Measurements from ENCODE around the gene SLC14A1. TPM values are rescaled to one million over a fixed set of nuclear protein-coding genes. Genes with fewer than 3 reads are reported as not detected.

Gene SLC14A1
- total and polyA plus RNA-seq, 2 experiments from 2014 or later = 0.21 to 0.53 TPM

DNA sequence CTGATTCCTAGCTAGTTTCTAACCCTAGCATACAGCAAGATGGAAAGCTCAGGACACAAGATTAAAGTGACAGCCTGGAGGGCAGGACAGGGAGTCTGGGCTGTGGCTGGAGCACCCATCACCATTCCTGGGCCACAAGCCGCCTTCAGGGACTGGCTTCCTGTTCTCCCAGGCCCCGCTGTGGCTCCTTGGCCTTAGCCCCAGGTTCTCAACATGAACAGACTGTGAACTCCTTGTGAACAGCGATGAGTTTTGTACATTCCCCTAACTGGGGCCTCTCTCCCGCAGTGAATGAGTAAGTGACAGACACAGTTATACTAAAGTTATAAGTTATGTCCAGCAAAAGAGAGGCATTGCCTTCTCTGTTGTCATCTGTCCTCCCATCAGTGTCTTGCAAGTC is 35.9 kb upstream of the SLC14A1 start (continued):
- TF ChIP-seq, protein P1, sequence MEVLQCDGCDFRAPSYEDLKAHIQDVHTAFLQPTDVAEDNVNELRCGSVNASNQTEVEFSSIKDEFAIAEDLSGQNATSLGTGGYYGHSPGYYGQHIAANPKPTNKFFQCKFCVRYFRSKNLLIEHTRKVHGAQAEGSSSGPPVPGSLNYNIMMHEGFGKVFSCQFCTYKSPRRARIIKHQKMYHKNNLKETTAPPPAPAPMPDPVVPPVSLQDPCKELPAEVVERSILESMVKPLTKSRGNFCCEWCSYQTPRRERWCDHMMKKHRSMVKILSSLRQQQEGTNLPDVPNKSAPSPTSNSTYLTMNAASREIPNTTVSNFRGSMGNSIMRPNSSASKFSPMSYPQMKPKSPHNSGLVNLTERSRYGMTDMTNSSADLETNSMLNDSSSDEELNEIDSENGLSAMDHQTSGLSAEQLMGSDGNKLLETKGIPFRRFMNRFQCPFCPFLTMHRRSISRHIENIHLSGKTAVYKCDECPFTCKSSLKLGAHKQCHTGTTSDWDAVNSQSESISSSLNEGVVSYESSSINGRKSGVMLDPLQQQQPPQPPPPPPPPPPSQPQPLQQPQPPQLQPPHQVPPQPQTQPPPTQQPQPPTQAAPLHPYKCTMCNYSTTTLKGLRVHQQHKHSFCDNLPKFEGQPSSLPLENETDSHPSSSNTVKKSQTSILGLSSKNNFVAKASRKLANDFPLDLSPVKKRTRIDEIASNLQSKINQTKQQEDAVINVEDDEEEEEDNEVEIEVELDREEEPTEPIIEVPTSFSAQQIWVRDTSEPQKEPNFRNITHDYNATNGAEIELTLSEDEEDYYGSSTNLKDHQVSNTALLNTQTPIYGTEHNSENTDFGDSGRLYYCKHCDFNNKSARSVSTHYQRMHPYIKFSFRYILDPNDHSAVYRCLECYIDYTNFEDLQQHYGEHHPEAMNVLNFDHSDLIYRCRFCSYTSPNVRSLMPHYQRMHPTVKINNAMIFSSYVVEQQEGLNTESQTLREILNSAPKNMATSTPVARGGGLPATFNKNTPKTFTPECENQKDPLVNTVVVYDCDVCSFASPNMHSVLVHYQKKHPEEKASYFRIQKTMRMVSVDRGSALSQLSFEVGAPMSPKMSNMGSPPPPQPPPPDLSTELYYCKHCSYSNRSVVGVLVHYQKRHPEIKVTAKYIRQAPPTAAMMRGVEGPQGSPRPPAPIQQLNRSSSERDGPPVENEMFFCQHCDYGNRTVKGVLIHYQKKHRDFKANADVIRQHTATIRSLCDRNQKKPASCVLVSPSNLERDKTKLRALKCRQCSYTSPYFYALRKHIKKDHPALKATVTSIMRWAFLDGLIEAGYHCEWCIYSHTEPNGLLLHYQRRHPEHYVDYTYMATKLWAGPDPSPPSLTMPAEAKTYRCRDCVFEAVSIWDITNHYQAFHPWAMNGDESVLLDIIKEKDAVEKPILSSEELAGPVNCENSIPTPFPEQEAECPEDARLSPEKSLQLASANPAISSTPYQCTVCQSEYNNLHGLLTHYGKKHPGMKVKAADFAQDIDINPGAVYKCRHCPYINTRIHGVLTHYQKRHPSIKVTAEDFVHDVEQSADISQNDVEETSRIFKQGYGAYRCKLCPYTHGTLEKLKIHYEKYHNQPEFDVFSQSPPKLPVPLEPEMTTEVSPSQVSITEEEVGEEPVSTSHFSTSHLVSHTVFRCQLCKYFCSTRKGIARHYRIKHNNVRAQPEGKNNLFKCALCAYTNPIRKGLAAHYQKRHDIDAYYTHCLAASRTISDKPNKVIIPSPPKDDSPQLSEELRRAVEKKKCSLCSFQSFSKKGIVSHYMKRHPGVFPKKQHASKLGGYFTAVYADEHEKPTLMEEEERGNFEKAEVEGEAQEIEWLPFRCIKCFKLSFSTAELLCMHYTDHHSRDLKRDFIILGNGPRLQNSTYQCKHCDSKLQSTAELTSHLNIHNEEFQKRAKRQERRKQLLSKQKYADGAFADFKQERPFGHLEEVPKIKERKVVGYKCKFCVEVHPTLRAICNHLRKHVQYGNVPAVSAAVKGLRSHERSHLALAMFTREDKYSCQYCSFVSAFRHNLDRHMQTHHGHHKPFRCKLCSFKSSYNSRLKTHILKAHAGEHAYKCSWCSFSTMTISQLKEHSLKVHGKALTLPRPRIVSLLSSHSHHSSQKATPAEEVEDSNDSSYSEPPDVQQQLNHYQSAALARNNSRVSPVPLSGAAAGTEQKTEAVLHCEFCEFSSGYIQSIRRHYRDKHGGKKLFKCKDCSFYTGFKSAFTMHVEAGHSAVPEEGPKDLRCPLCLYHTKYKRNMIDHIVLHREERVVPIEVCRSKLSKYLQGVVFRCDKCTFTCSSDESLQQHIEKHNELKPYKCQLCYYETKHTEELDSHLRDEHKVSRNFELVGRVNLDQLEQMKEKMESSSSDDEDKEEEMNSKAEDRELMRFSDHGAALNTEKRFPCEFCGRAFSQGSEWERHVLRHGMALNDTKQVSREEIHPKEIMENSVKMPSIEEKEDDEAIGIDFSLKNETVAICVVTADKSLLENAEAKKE (CRISPR knock-in tag; IDR thresholded peaks at IDR 0.05) = no peak
- no peak for TF ChIP-seq POLR2AphosphoS5 (IDR thresholded peaks at IDR 0.05; ENCODE audit: low read depth)
- TF ChIP-seq, protein P2, sequence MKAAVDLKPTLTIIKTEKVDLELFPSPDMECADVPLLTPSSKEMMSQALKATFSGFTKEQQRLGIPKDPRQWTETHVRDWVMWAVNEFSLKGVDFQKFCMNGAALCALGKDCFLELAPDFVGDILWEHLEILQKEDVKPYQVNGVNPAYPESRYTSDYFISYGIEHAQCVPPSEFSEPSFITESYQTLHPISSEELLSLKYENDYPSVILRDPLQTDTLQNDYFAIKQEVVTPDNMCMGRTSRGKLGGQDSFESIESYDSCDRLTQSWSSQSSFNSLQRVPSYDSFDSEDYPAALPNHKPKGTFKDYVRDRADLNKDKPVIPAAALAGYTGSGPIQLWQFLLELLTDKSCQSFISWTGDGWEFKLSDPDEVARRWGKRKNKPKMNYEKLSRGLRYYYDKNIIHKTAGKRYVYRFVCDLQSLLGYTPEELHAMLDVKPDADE (IDR thresholded peaks at IDR 0.05) = no peak

DNA sequence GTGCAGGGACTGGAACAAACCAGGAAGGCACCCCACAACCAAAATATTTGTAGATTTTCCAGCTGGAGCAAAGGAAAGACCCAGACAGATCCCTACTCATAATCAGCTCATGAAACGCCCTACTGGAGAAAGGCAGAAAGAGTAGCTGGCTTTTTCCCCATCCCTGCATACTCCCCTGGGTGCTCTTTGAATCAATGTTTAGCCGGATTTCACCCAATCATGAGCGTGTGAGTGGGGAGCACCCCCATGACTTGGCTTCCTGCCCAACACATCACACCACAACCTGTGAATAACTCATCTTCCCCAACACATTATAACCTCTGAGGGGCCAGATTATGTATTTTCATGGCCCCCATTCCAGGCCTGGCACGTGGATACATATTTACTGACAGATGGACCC is 35.1 kb upstream of the SLC14A1 start:
- H3F3A ChIP-seq (replicated peaks; ENCODE audit: low read depth) = no peaks in the 10 kb centered on the region
- no peaks in the 10 kb centered on the region for H3K9me2 ChIP-seq (ENCODE audit: insufficient read depth)
- H3K4me3 ChIP-seq = no peak overlapping the region
- no peak for ATAC-seq
- H4K20me1 ChIP-seq (replicated peaks; ENCODE audit: insufficient read depth) = no peaks in the 10 kb centered on the region
- H3K4me2 ChIP-seq = no peak overlapping the region
- H3K79me2 ChIP-seq (replicated peaks; ENCODE audit: insufficient read depth) = no peaks in the 10 kb centered on the region
- no peaks in the 10 kb centered on the region for H3K36me3 ChIP-seq (ENCODE audit: insufficient read depth)
- Mint-ChIP-seq H3K9me3 (peaks cover 15% of the 10 kb centered on the region), H3K4me1 (peaks cover 38% of the 10 kb centered on the region), H3K36me3 (ENCODE audit: low read depth) (peaks cover 15% of the 10 kb centered on the region), H3K4me3 (no peak overlapping the region), H3K27ac (no peak overlapping the region), H3K27me3 (ENCODE audit: insufficient read depth, low read depth, poor library complexity) (peaks cover 4% of the 10 kb centered on the region)
- H3K4me1 ChIP-seq (ENCODE audit: insufficient read depth) = peaks cover 10% of the 10 kb centered on the region
- DNase-seq (ENCODE audit: low spot score) = no peak
- H3K27ac ChIP-seq (ENCODE audit: low read depth) = no peak overlapping the region
- no peaks in the 10 kb centered on the region for H3K27me3 ChIP-seq (ENCODE audit: insufficient read depth)
- no peak overlapping the region; the same call in 1 of the 2 replicates for H2AFZ ChIP-seq
- no peak for TF ChIP-seq ZNF114 (CRISPR knock-in tag; IDR thresholded peaks at IDR 0.05)
- TF ChIP-seq EZH2phosphoT487 (IDR thresholded peaks at IDR 0.05; ENCODE audit: unreplicated experiment) = no peak
- no peak for TF ChIP-seq JUNB (IDR thresholded peaks at IDR 0.05; ENCODE audit: unreplicated experiment)
- no peak for TF ChIP-seq EZH2 (IDR thresholded peaks at IDR 0.05; ENCODE audit: low read depth, unreplicated experiment)
- TF ChIP-seq CREB1 (CRISPR knock-in tag; IDR thresholded peaks at IDR 0.05; ENCODE audit: low read depth) = no peak
- TF ChIP-seq, protein P1 (CRISPR knock-in tag; IDR thresholded peaks at IDR 0.05) = no peak

Data from GM23338 (cell line).